Measurements from ENCODE around the gene PACRG.

DNA sequence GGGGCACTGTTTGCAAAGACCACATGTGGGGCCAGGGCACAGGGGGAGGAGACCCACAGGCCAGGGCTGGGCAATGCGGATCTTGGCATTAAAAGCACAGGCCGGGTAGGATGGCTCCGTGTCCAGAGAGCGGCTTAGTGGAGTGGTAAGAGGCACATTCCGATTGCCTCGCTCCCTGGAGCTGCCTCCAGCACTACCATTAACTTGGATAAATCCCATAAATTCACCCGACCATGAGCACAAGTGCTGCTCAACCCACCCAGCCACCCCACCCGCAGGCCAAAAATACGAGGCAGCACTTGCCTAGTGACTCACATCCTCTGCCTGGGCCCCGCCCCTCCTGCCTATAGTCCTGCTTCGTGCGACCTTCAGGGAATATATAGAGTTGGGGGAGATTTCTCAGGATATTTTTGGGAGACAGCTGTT lies 619.3 kb downstream of the PACRG start:
- no peak for TF ChIP-seq TAF1 (IDR thresholded peaks at IDR 0.05; ENCODE audit: borderline replicate concordance, low read depth, low read length)
- TF ChIP-seq EP300 (IDR thresholded peaks at IDR 0.05; ENCODE audit: borderline replicate concordance in 1 of 2, low read depth in 1 of 2, low read length in 1 of 2) = no peak
- TF ChIP-seq, protein P1, sequence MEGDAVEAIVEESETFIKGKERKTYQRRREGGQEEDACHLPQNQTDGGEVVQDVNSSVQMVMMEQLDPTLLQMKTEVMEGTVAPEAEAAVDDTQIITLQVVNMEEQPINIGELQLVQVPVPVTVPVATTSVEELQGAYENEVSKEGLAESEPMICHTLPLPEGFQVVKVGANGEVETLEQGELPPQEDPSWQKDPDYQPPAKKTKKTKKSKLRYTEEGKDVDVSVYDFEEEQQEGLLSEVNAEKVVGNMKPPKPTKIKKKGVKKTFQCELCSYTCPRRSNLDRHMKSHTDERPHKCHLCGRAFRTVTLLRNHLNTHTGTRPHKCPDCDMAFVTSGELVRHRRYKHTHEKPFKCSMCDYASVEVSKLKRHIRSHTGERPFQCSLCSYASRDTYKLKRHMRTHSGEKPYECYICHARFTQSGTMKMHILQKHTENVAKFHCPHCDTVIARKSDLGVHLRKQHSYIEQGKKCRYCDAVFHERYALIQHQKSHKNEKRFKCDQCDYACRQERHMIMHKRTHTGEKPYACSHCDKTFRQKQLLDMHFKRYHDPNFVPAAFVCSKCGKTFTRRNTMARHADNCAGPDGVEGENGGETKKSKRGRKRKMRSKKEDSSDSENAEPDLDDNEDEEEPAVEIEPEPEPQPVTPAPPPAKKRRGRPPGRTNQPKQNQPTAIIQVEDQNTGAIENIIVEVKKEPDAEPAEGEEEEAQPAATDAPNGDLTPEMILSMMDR (IDR thresholded peaks at IDR 0.05) = no peak
- no peak for TF ChIP-seq POLR2AphosphoS5 (IDR thresholded peaks at IDR 0.05; ENCODE audit: low read depth, low read length)
- TF ChIP-seq, protein P2, sequence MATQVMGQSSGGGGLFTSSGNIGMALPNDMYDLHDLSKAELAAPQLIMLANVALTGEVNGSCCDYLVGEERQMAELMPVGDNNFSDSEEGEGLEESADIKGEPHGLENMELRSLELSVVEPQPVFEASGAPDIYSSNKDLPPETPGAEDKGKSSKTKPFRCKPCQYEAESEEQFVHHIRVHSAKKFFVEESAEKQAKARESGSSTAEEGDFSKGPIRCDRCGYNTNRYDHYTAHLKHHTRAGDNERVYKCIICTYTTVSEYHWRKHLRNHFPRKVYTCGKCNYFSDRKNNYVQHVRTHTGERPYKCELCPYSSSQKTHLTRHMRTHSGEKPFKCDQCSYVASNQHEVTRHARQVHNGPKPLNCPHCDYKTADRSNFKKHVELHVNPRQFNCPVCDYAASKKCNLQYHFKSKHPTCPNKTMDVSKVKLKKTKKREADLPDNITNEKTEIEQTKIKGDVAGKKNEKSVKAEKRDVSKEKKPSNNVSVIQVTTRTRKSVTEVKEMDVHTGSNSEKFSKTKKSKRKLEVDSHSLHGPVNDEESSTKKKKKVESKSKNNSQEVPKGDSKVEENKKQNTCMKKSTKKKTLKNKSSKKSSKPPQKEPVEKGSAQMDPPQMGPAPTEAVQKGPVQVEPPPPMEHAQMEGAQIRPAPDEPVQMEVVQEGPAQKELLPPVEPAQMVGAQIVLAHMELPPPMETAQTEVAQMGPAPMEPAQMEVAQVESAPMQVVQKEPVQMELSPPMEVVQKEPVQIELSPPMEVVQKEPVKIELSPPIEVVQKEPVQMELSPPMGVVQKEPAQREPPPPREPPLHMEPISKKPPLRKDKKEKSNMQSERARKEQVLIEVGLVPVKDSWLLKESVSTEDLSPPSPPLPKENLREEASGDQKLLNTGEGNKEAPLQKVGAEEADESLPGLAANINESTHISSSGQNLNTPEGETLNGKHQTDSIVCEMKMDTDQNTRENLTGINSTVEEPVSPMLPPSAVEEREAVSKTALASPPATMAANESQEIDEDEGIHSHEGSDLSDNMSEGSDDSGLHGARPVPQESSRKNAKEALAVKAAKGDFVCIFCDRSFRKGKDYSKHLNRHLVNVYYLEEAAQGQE (IDR thresholded peaks at IDR 0.05; ENCODE audit: low read depth, low read length) = no peak
- no peak for TF ChIP-seq NFIC (IDR thresholded peaks at IDR 0.05; ENCODE audit: borderline replicate concordance)
- TF ChIP-seq, protein P3, sequence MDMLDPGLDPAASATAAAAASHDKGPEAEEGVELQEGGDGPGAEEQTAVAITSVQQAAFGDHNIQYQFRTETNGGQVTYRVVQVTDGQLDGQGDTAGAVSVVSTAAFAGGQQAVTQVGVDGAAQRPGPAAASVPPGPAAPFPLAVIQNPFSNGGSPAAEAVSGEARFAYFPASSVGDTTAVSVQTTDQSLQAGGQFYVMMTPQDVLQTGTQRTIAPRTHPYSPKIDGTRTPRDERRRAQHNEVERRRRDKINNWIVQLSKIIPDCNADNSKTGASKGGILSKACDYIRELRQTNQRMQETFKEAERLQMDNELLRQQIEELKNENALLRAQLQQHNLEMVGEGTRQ (IDR thresholded peaks at IDR 0.05; ENCODE audit: borderline replicate concordance, low read depth, low read length) = no peak
- TF ChIP-seq JUND (IDR thresholded peaks at IDR 0.05) = no peak
- TF ChIP-seq RFX5 (IDR thresholded peaks at IDR 0.05; ENCODE audit: low read length) = no peak
- TF ChIP-seq NRF1 (IDR thresholded peaks at IDR 0.05; ENCODE audit: low read depth, low read length) = no peak
